ENCODE measurements around the gene CD82.
"Not testable (repeated sequence)": the region's sequence is repeated elsewhere in the genome, so short reads cannot be mapped to it uniquely, and the experiment has no call there.

CD82 gene

GRCh38 chr11:44535191-44535980 is 30.1 kb upstream of the CD82 start:
- no peak for DNase-seq

GRCh38 chr11:44536788-44537516 is 28.5 kb upstream of the CD82 start:
- no peak for DNase-seq

GRCh38 chr11:44537679-44538078 is 27.8 kb upstream of the CD82 start:
- no peak for DNase-seq

- DNase-seq, result no peak
Observed at GRCh38 chr11:44538375-44539054, 26.9 kb upstream of the CD82 start.

- DNase-seq, result no peak
Observed at GRCh38 chr11:44539971-44540370, 25.5 kb upstream of the CD82 start.

- no peak for DNase-seq
Observed at GRCh38 chr11:44540667-44541066, 24.8 kb upstream of the CD82 start.

GRCh38 chr11:44542372-44542771 is 23.1 kb upstream of the CD82 start:
- no peak for DNase-seq

- not testable (repeated sequence) for DNase-seq
Observed at GRCh38 chr11:44546984-44547383, 18.5 kb upstream of the CD82 start.

- not testable (repeated sequence) for DNase-seq
Observed at GRCh38 chr11:44547534-44547933, 17.9 kb upstream of the CD82 start.

GRCh38 chr11:44548032-44548695 is 17.3 kb upstream of the CD82 start:
- no peak for DNase-seq

GRCh38 chr11:44548961-44549749 is 16.3 kb upstream of the CD82 start:
- DNase-seq, result not testable (repeated sequence)

GRCh38 chr11:44550123-44550522 is 15.3 kb upstream of the CD82 start:
- no peak for DNase-seq

- DNase-seq, result no peak
Observed at GRCh38 chr11:44551456-44552139, 13.9 kb upstream of the CD82 start.

GRCh38 chr11:44555031-44555800 is 10.2 kb upstream of the CD82 start:
- DNase-seq, result no peak

GRCh38 chr11:44556735-44557409 is 8.6 kb upstream of the CD82 start:
- DNase-seq, result peak; percentile 23

GRCh38 chr11:44557464-44557863 is 8.0 kb upstream of the CD82 start:
- DNase-seq, result peak; percentile 9

- DNase-seq, result no peak
Observed at GRCh38 chr11:44559207-44559939, 6.1 kb upstream of the CD82 start.

GRCh38 chr11:44559940-44560300 is 5.5 kb upstream of the CD82 start:
- not testable (repeated sequence) for DNase-seq

GRCh38 chr11:44561275-44561805 is 4.1 kb upstream of the CD82 start:
- DNase-seq, result no peak

All from GF-D8 (cell line).